Breast epithelium (tissue), 3 donors: ENCODE results near the gene PHF19.

Experiments used
- POLR2A ChIP-seq: fragments of 450-650 bp; IDR thresholded peaks from one replicate; pipeline ENCODE4 v1.6.1; 2016; ENCODE audit warnings: antibody characterized with exemption, mild to moderate bottlenecking, moderate library complexity
- POLR2AphosphoS5 ChIP-seq, 3 donors: sonication (generic); formaldehyde crosslinking; IDR thresholded peaks; one replicate each; pipeline ENCODE4 v1.6.1; 2017; ENCODE audit warnings: antibody characterized with exemption in 3 of 3
- TF ChIP-seq, protein P1 (sequence below), 3 donors: fragments of 450-650 bp; IDR thresholded peaks; one replicate each; pipeline ENCODE4 v1.5.1; 2016 to 2017; ENCODE audit warnings: antibody characterized with exemption in 3 of 3, mild to moderate bottlenecking in 3 of 3, moderate library complexity in 3 of 3

DNA sequence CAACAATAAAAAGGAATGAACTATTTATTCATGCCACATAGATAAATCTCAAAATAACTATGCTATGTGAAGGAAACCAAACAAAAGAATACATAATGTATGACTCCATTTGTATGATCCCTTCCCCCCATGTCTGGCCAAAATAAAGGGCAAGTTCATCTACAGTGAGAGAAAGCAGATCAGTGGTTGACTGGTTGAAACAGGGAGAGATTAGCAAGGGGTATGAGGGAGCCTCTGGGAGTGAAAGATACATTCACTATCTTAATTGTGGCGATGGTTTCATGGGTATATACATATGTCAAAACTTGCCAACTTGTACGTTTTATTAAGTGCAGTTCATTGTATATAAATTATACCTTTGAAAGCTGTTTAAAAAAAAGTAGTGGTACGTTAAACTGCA lies 39.1 kb downstream of the PHF19 start:
- TF ChIP-seq, protein P1, sequence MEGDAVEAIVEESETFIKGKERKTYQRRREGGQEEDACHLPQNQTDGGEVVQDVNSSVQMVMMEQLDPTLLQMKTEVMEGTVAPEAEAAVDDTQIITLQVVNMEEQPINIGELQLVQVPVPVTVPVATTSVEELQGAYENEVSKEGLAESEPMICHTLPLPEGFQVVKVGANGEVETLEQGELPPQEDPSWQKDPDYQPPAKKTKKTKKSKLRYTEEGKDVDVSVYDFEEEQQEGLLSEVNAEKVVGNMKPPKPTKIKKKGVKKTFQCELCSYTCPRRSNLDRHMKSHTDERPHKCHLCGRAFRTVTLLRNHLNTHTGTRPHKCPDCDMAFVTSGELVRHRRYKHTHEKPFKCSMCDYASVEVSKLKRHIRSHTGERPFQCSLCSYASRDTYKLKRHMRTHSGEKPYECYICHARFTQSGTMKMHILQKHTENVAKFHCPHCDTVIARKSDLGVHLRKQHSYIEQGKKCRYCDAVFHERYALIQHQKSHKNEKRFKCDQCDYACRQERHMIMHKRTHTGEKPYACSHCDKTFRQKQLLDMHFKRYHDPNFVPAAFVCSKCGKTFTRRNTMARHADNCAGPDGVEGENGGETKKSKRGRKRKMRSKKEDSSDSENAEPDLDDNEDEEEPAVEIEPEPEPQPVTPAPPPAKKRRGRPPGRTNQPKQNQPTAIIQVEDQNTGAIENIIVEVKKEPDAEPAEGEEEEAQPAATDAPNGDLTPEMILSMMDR (IDR thresholded peaks at IDR 0.05), result no peak
- TF ChIP-seq POLR2AphosphoS5 (IDR thresholded peaks at IDR 0.05), result no peak
- no peak for TF ChIP-seq POLR2A
